ENCODE measurements around the gene FCRL6.

Gene FCRL6, protein sequence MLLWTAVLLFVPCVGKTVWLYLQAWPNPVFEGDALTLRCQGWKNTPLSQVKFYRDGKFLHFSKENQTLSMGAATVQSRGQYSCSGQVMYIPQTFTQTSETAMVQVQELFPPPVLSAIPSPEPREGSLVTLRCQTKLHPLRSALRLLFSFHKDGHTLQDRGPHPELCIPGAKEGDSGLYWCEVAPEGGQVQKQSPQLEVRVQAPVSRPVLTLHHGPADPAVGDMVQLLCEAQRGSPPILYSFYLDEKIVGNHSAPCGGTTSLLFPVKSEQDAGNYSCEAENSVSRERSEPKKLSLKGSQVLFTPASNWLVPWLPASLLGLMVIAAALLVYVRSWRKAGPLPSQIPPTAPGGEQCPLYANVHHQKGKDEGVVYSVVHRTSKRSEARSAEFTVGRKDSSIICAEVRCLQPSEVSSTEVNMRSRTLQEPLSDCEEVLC

DNA sequence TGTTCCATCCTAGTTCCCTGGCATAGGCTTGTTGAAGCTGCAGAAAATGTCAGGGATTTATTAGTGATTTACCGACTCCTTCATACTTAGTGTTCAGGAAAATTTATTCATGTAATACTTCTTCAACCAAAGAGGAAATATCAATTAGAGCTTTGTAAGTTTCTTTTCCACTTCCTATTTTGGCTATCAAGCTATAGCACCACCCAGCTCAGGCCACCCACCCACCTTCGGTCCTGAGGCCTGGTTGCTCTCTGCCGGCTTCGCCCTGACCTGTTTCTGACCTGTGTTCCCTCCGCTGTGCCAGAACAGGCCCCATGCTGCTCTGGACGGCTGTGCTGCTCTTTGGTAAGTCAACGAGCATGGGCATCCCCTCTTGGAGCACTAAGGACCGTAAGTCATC, at the start of gene FCRL6:
TSS of gene FCRL6 (plus strand) at position 250 of the 400 bp plus-strand sequence. CDS start at position 315, 65 bp downstream.
- Histone ChIP-seq H3K36me3 (ENCODE audit: control insufficient read depth in 2 of 2, insufficient read depth in 1 of 2, low read length in 2 of 2) (no peaks in the 10 kb centered on the region), H3K4me1 (ENCODE audit: control insufficient read depth, insufficient read depth, low read length) (no peaks in the 10 kb centered on the region), H3K27ac (ENCODE audit: extremely low read depth, low read depth, low read length) (no peak within 1 kb of the TSS), H3K9me3 (ENCODE audit: control insufficient read depth, insufficient read depth, low read depth, low read length) (no peaks in the 10 kb centered on the region), H3K4me3 (ENCODE audit: low read depth, low read length) (no peak within 1 kb of the TSS)
- TF ChIP-seq, protein P1, sequence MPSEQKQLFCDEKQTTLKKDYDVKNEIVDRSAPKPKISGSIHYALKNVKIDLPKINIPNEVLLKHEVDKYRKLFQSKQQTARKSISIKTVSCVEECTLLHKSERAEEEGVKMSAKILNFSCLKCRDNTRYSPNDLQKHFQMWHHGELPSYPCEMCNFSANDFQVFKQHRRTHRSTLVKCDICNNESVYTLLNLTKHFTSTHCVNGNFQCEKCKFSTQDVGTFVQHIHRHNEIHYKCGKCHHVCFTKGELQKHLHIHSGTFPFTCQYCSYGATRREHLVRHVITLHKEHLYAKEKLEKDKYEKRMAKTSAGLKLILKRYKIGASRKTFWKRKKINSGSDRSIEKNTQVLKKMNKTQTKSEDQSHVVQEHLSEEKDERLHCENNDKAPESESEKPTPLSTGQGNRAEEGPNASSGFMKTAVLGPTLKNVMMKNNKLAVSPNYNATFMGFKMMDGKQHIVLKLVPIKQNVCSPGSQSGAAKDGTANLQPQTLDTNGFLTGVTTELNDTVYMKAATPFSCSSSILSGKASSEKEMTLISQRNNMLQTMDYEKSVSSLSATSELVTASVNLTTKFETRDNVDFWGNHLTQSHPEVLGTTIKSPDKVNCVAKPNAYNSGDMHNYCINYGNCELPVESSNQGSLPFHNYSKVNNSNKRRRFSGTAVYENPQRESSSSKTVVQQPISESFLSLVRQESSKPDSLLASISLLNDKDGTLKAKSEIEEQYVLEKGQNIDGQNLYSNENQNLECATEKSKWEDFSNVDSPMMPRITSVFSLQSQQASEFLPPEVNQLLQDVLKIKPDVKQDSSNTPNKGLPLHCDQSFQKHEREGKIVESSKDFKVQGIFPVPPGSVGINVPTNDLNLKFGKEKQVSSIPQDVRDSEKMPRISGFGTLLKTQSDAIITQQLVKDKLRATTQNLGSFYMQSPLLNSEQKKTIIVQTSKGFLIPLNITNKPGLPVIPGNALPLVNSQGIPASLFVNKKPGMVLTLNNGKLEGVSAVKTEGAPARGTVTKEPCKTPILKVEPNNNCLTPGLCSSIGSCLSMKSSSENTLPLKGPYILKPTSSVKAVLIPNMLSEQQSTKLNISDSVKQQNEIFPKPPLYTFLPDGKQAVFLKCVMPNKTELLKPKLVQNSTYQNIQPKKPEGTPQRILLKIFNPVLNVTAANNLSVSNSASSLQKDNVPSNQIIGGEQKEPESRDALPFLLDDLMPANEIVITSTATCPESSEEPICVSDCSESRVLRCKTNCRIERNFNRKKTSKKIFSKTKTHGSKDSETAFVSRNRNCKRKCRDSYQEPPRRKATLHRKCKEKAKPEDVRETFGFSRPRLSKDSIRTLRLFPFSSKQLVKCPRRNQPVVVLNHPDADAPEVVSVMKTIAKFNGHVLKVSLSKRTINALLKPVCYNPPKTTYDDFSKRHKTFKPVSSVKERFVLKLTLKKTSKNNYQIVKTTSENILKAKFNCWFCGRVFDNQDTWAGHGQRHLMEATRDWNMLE (tag by site-specific recombination; conservative IDR thresholded peaks at IDR 0.05; ENCODE audit: low read depth) = no peak
- no peak for TF ChIP-seq ZNF548 (tag by site-specific recombination; IDR thresholded peaks at IDR 0.05)
- TF ChIP-seq ZNF2 (tag by site-specific recombination; IDR thresholded peaks at IDR 0.05) = no peak
- TF ChIP-seq YY1 (tag by site-specific recombination; IDR thresholded peaks at IDR 0.05) = no peak
- no peak for TF ChIP-seq ZBTB10 (tag by site-specific recombination; IDR thresholded peaks at IDR 0.05)
- TF ChIP-seq ZNF549 (tag by site-specific recombination; IDR thresholded peaks at IDR 0.05) = no peak
- TF ChIP-seq ZNF248 (tag by site-specific recombination; IDR thresholded peaks at IDR 0.05) = no peak
- no peak for TF ChIP-seq ZBTB1 (tag by site-specific recombination; IDR thresholded peaks at IDR 0.05)
- no peak for TF ChIP-seq ZNF843 (tag by site-specific recombination; IDR thresholded peaks at IDR 0.05)
- TF ChIP-seq ZFP41 (tag by site-specific recombination; IDR thresholded peaks at IDR 0.05; ENCODE audit: borderline replicate concordance) = no peak
- no peak for TF ChIP-seq ZNF707 (tag by site-specific recombination; IDR thresholded peaks at IDR 0.05)
- no peak for TF ChIP-seq ZNF155 (tag by site-specific recombination; IDR thresholded peaks at IDR 0.05)
- TF ChIP-seq SP2 (tag by site-specific recombination; IDR thresholded peaks at IDR 0.05) = no peak
- TF ChIP-seq, protein P2, sequence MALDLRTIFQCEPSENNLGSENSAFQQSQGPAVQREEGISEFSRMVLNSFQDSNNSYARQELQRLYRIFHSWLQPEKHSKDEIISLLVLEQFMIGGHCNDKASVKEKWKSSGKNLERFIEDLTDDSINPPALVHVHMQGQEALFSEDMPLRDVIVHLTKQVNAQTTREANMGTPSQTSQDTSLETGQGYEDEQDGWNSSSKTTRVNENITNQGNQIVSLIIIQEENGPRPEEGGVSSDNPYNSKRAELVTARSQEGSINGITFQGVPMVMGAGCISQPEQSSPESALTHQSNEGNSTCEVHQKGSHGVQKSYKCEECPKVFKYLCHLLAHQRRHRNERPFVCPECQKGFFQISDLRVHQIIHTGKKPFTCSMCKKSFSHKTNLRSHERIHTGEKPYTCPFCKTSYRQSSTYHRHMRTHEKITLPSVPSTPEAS (tag by site-specific recombination; IDR thresholded peaks at IDR 0.05) = no peak
- POLR2A ChIA-PET = no interaction called here
- CTCF ChIA-PET = interaction anchor here (0.6 to 18.7 kb wide), 9 partner anchors 10 to 1677 kb away, joined by 3 to 415 read pairs (median 3); no protein-coding TSS in a partner anchor

- H3K27ac ChIP-seq (ENCODE audit: extremely low read depth, low read depth, low read length) = no peak overlapping the region
- H3K4me1 ChIP-seq (ENCODE audit: control insufficient read depth, insufficient read depth, low read length) = no peaks in the 10 kb centered on the region
- no peak for TF ChIP-seq ZNF366 (tag by site-specific recombination; conservative IDR thresholded peaks at IDR 0.05)
- no peak overlapping the region for H3K4me3 ChIP-seq (ENCODE audit: low read depth, low read length)
- H3K36me3 ChIP-seq (ENCODE audit: control insufficient read depth in 2 of 2, insufficient read depth in 1 of 2, low read length in 2 of 2) = no peaks in the 10 kb centered on the region
- no peaks in the 10 kb centered on the region for H3K9me3 ChIP-seq (ENCODE audit: control insufficient read depth, insufficient read depth, low read depth, low read length)
- ChIA-PET POLR2A (no interaction called here), CTCF (no interaction called here)
Observed at GRCh38 chr1:159753386-159753785, 48.8 kb upstream of the FCRL6 start.

Measured in HEK293 (cell line).